ENCODE data around the gene NABP1.

DNA sequence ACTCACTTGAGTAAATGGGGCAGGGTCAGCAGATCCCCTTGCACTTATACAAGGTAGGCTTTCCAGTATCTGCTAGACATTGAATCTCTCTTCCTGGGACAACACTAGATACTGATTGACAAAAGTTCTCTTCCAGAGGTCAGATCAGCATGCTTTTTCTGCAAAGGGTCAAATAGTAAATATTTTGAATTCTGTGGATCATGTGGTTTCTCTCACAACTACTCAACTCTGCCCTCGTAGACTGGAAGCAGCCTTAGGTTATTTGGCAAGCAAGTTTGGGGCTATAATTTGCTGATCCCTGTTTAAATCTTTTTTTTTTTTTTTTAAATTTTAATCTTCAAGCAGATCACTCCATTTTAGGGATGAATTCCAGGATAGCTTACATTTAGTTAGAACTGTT is 17.4 kb upstream of the NABP1 start:
- TF ChIP-seq, protein P1, sequence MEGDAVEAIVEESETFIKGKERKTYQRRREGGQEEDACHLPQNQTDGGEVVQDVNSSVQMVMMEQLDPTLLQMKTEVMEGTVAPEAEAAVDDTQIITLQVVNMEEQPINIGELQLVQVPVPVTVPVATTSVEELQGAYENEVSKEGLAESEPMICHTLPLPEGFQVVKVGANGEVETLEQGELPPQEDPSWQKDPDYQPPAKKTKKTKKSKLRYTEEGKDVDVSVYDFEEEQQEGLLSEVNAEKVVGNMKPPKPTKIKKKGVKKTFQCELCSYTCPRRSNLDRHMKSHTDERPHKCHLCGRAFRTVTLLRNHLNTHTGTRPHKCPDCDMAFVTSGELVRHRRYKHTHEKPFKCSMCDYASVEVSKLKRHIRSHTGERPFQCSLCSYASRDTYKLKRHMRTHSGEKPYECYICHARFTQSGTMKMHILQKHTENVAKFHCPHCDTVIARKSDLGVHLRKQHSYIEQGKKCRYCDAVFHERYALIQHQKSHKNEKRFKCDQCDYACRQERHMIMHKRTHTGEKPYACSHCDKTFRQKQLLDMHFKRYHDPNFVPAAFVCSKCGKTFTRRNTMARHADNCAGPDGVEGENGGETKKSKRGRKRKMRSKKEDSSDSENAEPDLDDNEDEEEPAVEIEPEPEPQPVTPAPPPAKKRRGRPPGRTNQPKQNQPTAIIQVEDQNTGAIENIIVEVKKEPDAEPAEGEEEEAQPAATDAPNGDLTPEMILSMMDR (IDR thresholded peaks at IDR 0.05; ENCODE audit: insufficient read depth, low read length), result no peak
- TF ChIP-seq, protein P2, sequence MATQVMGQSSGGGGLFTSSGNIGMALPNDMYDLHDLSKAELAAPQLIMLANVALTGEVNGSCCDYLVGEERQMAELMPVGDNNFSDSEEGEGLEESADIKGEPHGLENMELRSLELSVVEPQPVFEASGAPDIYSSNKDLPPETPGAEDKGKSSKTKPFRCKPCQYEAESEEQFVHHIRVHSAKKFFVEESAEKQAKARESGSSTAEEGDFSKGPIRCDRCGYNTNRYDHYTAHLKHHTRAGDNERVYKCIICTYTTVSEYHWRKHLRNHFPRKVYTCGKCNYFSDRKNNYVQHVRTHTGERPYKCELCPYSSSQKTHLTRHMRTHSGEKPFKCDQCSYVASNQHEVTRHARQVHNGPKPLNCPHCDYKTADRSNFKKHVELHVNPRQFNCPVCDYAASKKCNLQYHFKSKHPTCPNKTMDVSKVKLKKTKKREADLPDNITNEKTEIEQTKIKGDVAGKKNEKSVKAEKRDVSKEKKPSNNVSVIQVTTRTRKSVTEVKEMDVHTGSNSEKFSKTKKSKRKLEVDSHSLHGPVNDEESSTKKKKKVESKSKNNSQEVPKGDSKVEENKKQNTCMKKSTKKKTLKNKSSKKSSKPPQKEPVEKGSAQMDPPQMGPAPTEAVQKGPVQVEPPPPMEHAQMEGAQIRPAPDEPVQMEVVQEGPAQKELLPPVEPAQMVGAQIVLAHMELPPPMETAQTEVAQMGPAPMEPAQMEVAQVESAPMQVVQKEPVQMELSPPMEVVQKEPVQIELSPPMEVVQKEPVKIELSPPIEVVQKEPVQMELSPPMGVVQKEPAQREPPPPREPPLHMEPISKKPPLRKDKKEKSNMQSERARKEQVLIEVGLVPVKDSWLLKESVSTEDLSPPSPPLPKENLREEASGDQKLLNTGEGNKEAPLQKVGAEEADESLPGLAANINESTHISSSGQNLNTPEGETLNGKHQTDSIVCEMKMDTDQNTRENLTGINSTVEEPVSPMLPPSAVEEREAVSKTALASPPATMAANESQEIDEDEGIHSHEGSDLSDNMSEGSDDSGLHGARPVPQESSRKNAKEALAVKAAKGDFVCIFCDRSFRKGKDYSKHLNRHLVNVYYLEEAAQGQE (IDR thresholded peaks at IDR 0.05; ENCODE audit: insufficient replicate concordance, low read depth), result no peak
- TF ChIP-seq POLR2AphosphoS5 (IDR thresholded peaks at IDR 0.05; ENCODE audit: low read depth) (no peak), GABPA (IDR thresholded peaks at IDR 0.05; ENCODE audit: low read depth) (no peak), SPI1 (IDR thresholded peaks at IDR 0.05; ENCODE audit: borderline replicate concordance, low read depth) (no peak)
